HCT116 (cell line): ENCODE results near the gene CBLC. TPM values are rescaled to one million over a fixed set of nuclear protein-coding genes. Genes with fewer than 3 reads are reported as not detected.

ENCODE experiments used
- ATAC-seq: fragments of 200-7000 bp; cut with Tn5 transposase; 2 replicates; pipeline ENCODE4 v1.9.1; 2020; ENCODE audit warnings: mild to moderate bottlenecking, moderate library complexity
- BruUV-seq: library from RNA; stranded (reverse); fragments of 400-500 nt; replicated peaks from 2 replicates; lab custom pipeline; 2021; lab: Mats Ljungman, UMichigan
- CTCF ChIA-PET: fragments of 300-600 bp; sonication (Branson Sonifier 250); formaldehyde crosslinking; loops from one replicate; lab custom pipeline; 2021; ENCODE audit warnings: antibody characterized with exemption; lab: Charles Lee
- POLR2A ChIA-PET: fragments of 300-600, 350-600 bp; sonication (Branson Sonifier 250); formaldehyde crosslinking; loops from one replicate; lab custom pipeline; 2021; ENCODE audit warnings: antibody characterized with exemption; lab: Charles Lee
- RAD21 ChIA-PET, 2 experiments: fragments of 300-600 bp; sonication (Branson Sonifier 250); formaldehyde crosslinking; loops; one replicate each; lab custom pipeline; 2023; ENCODE audit warnings: low total read pairs in 2 of 2; ENCODE audit not compliant: uncharacterized antibody in 2 of 2, unreplicated experiment in 2 of 2, low non-redundant PET in 1 of 2; lab: Charles Lee
- DNase-seq: peaks from one replicate; pipeline ENCODE4 v3.0.0-alpha.2; 2010; ENCODE audit warnings: low read depth, low spot score
- H2AFZ ChIP-seq: fragments of 200-600 bp; shearing (Covaris generic), sonication (generic); 2 replicates; pipeline ENCODE4 v1.6.1; 2017; ENCODE audit warnings: low read depth, mixed run types, mixed read lengths, antibody characterized with exemption, low read length; ENCODE audit not compliant: poor library complexity, severe bottlenecking
- H3K27ac ChIP-seq: 2 replicates; pipeline ENCODE4 v1.5.1; 2012; ENCODE audit warnings: low read depth, low read length
- H3K27me3 ChIP-seq: fragments of 200-600 bp; sonication (generic); 2 replicates; pipeline ENCODE4 v1.6.1; 2016; ENCODE audit warnings: mixed run types, low read length, mixed read lengths; ENCODE audit not compliant: insufficient read depth
- H3K36me3 ChIP-seq, 2 experiments: fragments of 200-500 bp in 1 of 2; fragments of 200-600 bp in 1 of 2; sonication (Bioruptor generic) in 1 of 2; sonication (generic) in 1 of 2; 2 replicates each; pipeline versions ENCODE4 v1.5.1 to v1.6.1; 2014 to 2016; ENCODE audit warnings: low read length in 2 of 2, inconsistent platforms in 1 of 2, mixed read lengths in 1 of 2, mixed run types in 1 of 2; ENCODE audit not compliant: insufficient read depth in 2 of 2, control insufficient read depth in 1 of 2
- H3K4me1 ChIP-seq, 2 experiments: fragments of 200-600 bp in 1 of 2; sonication (generic) in 1 of 2; 2 replicates each; pipeline versions ENCODE4 v1.5.1 to v1.6.1; 2012 to 2017; ENCODE audit warnings: low read length in 2 of 2, inconsistent platforms in 1 of 2, mild to moderate bottlenecking in 1 of 2, mixed read lengths in 1 of 2, mixed run types in 1 of 2, moderate library complexity in 1 of 2; ENCODE audit not compliant: insufficient read depth in 2 of 2, control insufficient read depth in 1 of 2
- H3K4me2 ChIP-seq: fragments of 200-600 bp; sonication (generic); 2 replicates; pipeline ENCODE4 v1.6.1; 2017; ENCODE audit warnings: mixed run types, low read length, mixed read lengths
- H3K4me3 ChIP-seq, 2 experiments: fragments of 200-600 bp in 1 of 2; sonication (generic) in 1 of 2; replicated peaks in 1 of 2; 2 replicates each; pipeline ENCODE4 v1.5.1; 2011 to 2016; ENCODE audit warnings: low read length in 2 of 2, control low read depth in 1 of 2, low read depth in 1 of 2, mild to moderate bottlenecking in 1 of 2, mixed read lengths in 1 of 2, mixed run types in 1 of 2
- H3K79me2 ChIP-seq: fragments of 200-600 bp; sonication (generic); 2 replicates; pipeline ENCODE4 v1.6.1; 2017; ENCODE audit warnings: mild to moderate bottlenecking, mixed run types, low read length, moderate library complexity, mixed read lengths; ENCODE audit not compliant: insufficient read depth
- H3K9ac ChIP-seq: fragments of 200-600 bp; sonication (generic); 2 replicates; pipeline ENCODE4 v1.6.1; 2016; ENCODE audit warnings: low read length, mixed read lengths
- H3K9me2 ChIP-seq: fragments of 200-600 bp; sonication (generic), shearing (Covaris generic); 2 replicates; pipeline ENCODE4 v1.6.1; 2017; ENCODE audit warnings: mixed run types, mild to moderate bottlenecking, moderate library complexity; ENCODE audit not compliant: insufficient read depth
- H3K9me3 ChIP-seq, 2 experiments: fragments of 200-500 bp in 1 of 2; fragments of 200-600 bp in 1 of 2; sonication (Bioruptor generic) in 1 of 2; sonication (generic) in 1 of 2; 2 replicates each; pipeline ENCODE4 v1.6.1; 2014 to 2017; ENCODE audit warnings: low read length in 2 of 2, mixed read lengths in 2 of 2, inconsistent platforms in 1 of 2, low read depth in 1 of 2, mild to moderate bottlenecking in 1 of 2, mixed run types in 1 of 2, moderate library complexity in 1 of 2; ENCODE audit not compliant: control insufficient read depth in 1 of 2, insufficient read depth in 1 of 2
- H4K20me1 ChIP-seq: fragments of 200-600 bp; sonication (generic), shearing (Covaris generic); 2 replicates; pipeline ENCODE4 v1.6.1; 2017; ENCODE audit warnings: mixed run types, mild to moderate bottlenecking, moderate library complexity; ENCODE audit not compliant: insufficient read depth
- CBX3 ChIP-seq: IDR thresholded peaks from 2 replicates; pipeline ENCODE4 v1.6.1; 2012; ENCODE audit warnings: low read depth
- EZH2 ChIP-seq: fragments of 200-600 bp; sonication (generic); IDR thresholded peaks from 2 replicates; pipeline ENCODE4 v1.6.1; 2017; ENCODE audit warnings: antibody characterized with exemption, mixed run types
- FOSL1 ChIP-seq: IDR thresholded peaks from 2 replicates; pipeline ENCODE4 v1.6.1; 2012; ENCODE audit warnings: low read depth
- RAD21 ChIP-seq: IDR thresholded peaks from 2 replicates; pipeline ENCODE4 v1.6.1; 2012; ENCODE audit warnings: low read depth, mild to moderate bottlenecking
- REST ChIP-seq: IDR thresholded peaks from 2 replicates; pipeline ENCODE4 v1.6.1; 2012; ENCODE audit warnings: low read depth
- SP1 ChIP-seq: IDR thresholded peaks from 2 replicates; pipeline ENCODE4 v1.6.1; 2012; ENCODE audit warnings: low read depth
- TCF7L2 ChIP-seq: IDR thresholded peaks from 2 replicates; pipeline ENCODE4 v1.7.0; 2011; ENCODE audit warnings: borderline replicate concordance, inconsistent platforms; ENCODE audit not compliant: insufficient read depth, insufficient read length; ENCODE audit errors: extremely low read depth
- YY1 ChIP-seq: IDR thresholded peaks from 2 replicates; pipeline ENCODE4 v1.6.1; 2011; ENCODE audit warnings: low read length, low read depth, moderate library complexity, mild to moderate bottlenecking; ENCODE audit not compliant: insufficient replicate concordance; ENCODE audit errors: extremely low read depth
- ZBTB33 ChIP-seq: IDR thresholded peaks from 2 replicates; pipeline ENCODE4 v1.6.1; 2011; ENCODE audit warnings: mild to moderate bottlenecking, low read length, moderate library complexity; ENCODE audit not compliant: insufficient replicate concordance; ENCODE audit errors: extremely low read depth
- intact Hi-C: fragments of 100-400 bp; cut with micrococcal nuclease; formaldehyde crosslinking; loops from 2 replicates; pipeline ENCODE4 v1.10.0; 2022
- total RNA-seq: library from RNA; stranded (reverse); gene quantifications from one replicate; pipeline ENCODE4 v1.2.1, GENCODE V29; 2021; ENCODE audit not compliant: unreplicated experiment
- TF ChIP-seq, protein P1 (sequence below): IDR thresholded peaks from 2 replicates; pipeline ENCODE4 v1.6.1; 2012

Gene CBLC
- total RNA-seq, 1 experiment from 2014 or later, result 54.3 TPM

DNA sequence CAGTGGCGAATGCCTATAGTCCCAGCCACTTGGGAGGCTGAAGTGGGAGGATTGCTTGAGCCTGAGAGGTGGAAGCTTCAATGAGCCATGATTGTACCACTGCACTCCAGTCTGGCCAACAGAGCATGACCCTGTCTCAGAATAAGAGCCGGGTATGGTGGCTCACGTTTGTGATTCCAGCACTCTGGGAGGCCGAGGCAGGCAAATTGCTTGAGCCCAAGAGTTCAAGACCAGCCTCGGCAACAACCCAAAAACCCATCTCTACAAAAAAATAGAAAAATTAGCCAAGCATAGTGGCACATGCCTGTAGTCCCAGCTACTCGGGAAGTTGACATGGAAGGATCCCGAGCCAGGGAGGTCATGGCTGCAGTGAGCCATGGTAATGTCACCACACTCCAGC is 63.1 kb downstream of the CBLC start:
- Histone ChIP-seq H3K4me1 (peaks cover 13 to 34% of the 10 kb centered on the region in 2 experiments), H3K4me2 (no peak overlapping the region), H3K9me3 (no peaks in the 10 kb centered on the region), H3K36me3 (no peaks in the 10 kb centered on the region), H4K20me1 (no peaks in the 10 kb centered on the region), H3K9me2 (no peaks in the 10 kb centered on the region), H3K4me3 (no peak overlapping the region), H3K79me2 (no peaks in the 10 kb centered on the region), H2AFZ (no peak overlapping the region), H3K27me3 (no peaks in the 10 kb centered on the region), H3K27ac (no peak overlapping the region), H3K9ac (no peak overlapping the region)
- RAD21 ChIA-PET, result interaction anchor here in 1 of 2 experiments (0.7 kb wide), 1 partner anchor 34 kb away, joined by 3 read pairs; no protein-coding TSS in a partner anchor
- DNase-seq, result no peak
- TF ChIP-seq TCF7L2 (no peak), ZBTB33 (no peak), EZH2 (no peak), RAD21 (no peak)
- TF ChIP-seq, protein P1, sequence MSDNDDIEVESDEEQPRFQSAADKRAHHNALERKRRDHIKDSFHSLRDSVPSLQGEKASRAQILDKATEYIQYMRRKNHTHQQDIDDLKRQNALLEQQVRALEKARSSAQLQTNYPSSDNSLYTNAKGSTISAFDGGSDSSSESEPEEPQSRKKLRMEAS, result no peak
- BruUV-seq, result no TSS peak
- CTCF ChIA-PET, result no interaction called here
- intact Hi-C loops, result loop anchor here (5.0 to 10.0 kb wide), 2 partner anchors 156 to 269 kb away; no protein-coding TSS in a partner anchor
- POLR2A ChIA-PET, result interaction anchor here (0.7 kb wide), 1 partner anchor 148 kb away, joined by 4 read pairs; no protein-coding TSS in a partner anchor
- no peak for ATAC-seq

DNA sequence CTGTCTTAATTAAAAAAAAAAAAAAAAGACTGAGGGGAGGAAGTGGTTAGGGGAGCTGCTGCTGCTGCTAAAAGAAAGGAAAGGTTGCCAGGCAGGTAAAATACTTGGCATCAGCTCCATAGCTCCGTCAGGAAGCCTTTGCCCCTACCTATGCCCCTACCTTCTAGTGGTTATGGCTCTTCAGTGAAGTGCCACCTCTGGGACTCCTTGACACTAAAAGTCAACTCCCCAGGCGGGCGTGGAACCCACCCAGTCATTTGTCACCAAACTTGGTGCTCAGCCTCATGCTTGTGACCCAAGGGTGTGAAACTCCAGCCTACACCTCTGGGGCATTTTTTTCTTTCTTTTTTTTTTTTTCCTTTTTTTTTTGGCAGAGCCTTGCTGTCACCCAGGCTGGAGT is 63.5 kb downstream of the CBLC start:
- ATAC-seq, result no peak
- Histone ChIP-seq H4K20me1 (no peaks in the 10 kb centered on the region), H3K27me3 (no peaks in the 10 kb centered on the region), H3K36me3 (no peaks in the 10 kb centered on the region), H3K4me2 (no peak overlapping the region), H2AFZ (no peak overlapping the region), H3K9me3 (no peaks in the 10 kb centered on the region), H3K79me2 (0 out of 2 replicates have a peak, but pooled peaks cover 1% of the 10 kb centered on the region), H3K4me1 (peaks cover 13 to 34% of the 10 kb centered on the region in 2 experiments), H3K27ac (no peak overlapping the region), H3K4me3 (no peak overlapping the region), H3K9me2 (no peaks in the 10 kb centered on the region), H3K9ac (no peak overlapping the region)
- POLR2A ChIA-PET, result interaction anchor here (0.7 kb wide), 1 partner anchor 149 kb away, joined by 4 read pairs; no protein-coding TSS in a partner anchor
- RAD21 ChIA-PET, result interaction anchor here in 1 of 2 experiments (0.7 kb wide), 1 partner anchor 34 kb away, joined by 3 read pairs; no protein-coding TSS in a partner anchor
- BruUV-seq, result no TSS peak
- DNase-seq, result no peak
- intact Hi-C loops, result loop anchor here (5.0 to 10.0 kb wide), 2 partner anchors 156 to 269 kb away; no protein-coding TSS in a partner anchor
- CTCF ChIA-PET, result no interaction called here
- no peak for TF ChIP-seq ZBTB33
- no peak for TF ChIP-seq REST
- no peak for TF ChIP-seq SP1
- TF ChIP-seq YY1, result no peak
- no peak for TF ChIP-seq FOSL1
- no peak for TF ChIP-seq CBX3
